GM12878 (cell line): Measurements from ENCODE around the gene ZBTB49. TPM values are rescaled to one million over a fixed set of nuclear protein-coding genes. Genes with fewer than 3 reads are reported as not detected.

ENCODE experiments used
- ATF3 ChIP-seq: IDR thresholded peaks from 2 replicates; pipeline ENCODE4 v1.6.1; 2011; ENCODE audit warnings: low read depth, mild to moderate bottlenecking, low read length, moderate library complexity, borderline replicate concordance; ENCODE audit errors: extremely low read depth
- BHLHE40 ChIP-seq, 2 experiments: fragments of 450-650 bp in 1 of 2; IDR thresholded peaks; 2 replicates each; pipeline ENCODE4 v1.6.1; 2011 to 2017; ENCODE audit warnings: low read depth in 2 of 2, borderline replicate concordance in 1 of 2, improper control_type of control experiment in 1 of 2, low read length in 1 of 2, mild to moderate bottlenecking in 1 of 2
- CBX3 ChIP-seq: fragments of 200-600 bp; sonication (generic); IDR thresholded peaks from 2 replicates; pipeline ENCODE4 v1.6.1; 2016; ENCODE audit warnings: low read depth, borderline replicate concordance
- CREB1 ChIP-seq: IDR thresholded peaks from 2 replicates; pipeline ENCODE4 v1.6.1; 2012; ENCODE audit warnings: low read depth, mild to moderate bottlenecking, inconsistent platforms
- CREM ChIP-seq: IDR thresholded peaks from 2 replicates; pipeline ENCODE4 v1.6.1; 2014; ENCODE audit warnings: antibody characterized with exemption, low read depth
- ELK1 ChIP-seq: IDR thresholded peaks from 2 replicates; pipeline ENCODE4 v1.6.1; 2012; ENCODE audit warnings: low read depth, low read length, improper control_type of control experiment
- IKZF1 ChIP-seq: fragments of 450-650 bp; conservative IDR thresholded peaks from 2 replicates; pipeline ENCODE4 v1.6.1; 2017; ENCODE audit warnings: antibody characterized with exemption, mild to moderate bottlenecking
- IRF3 ChIP-seq: fragments of 450-650 bp; IDR thresholded peaks from 2 replicates; pipeline ENCODE4 v1.6.1; 2014; ENCODE audit warnings: mild to moderate bottlenecking
- NFYB ChIP-seq: IDR thresholded peaks from 2 replicates; pipeline ENCODE4 v1.6.1; 2011; ENCODE audit warnings: low read depth, mild to moderate bottlenecking, low read length, improper control_type of control experiment, moderate library complexity; ENCODE audit not compliant: insufficient read depth
- NKRF ChIP-seq: fragments of 450-650 bp; conservative IDR thresholded peaks from 2 replicates; pipeline ENCODE4 v1.6.1; 2017; ENCODE audit warnings: mild to moderate bottlenecking, moderate library complexity
- POU2F2 ChIP-seq: IDR thresholded peaks from 3 replicates; pipeline ENCODE4 v1.6.1; 2011; ENCODE audit warnings: low read depth, mild to moderate bottlenecking, low read length, borderline replicate concordance
- RB1 ChIP-seq: fragments of 450-650 bp; formaldehyde crosslinking; IDR thresholded peaks from 2 replicates; pipeline ENCODE4 v1.6.1; 2017; ENCODE audit warnings: mild to moderate bottlenecking, borderline replicate concordance
- RFX5 ChIP-seq: IDR thresholded peaks from 2 replicates; pipeline ENCODE4 v1.6.1; 2011; ENCODE audit warnings: low read depth, low read length, improper control_type of control experiment
- SUPT20H ChIP-seq: IDR thresholded peaks from 2 replicates; pipeline ENCODE4 v1.6.1; 2011; ENCODE audit warnings: low read depth, mild to moderate bottlenecking, low read length, moderate library complexity, borderline replicate concordance; ENCODE audit not compliant: control insufficient read depth
- polyA plus RNA-seq, 11 experiments: library from polyadenylated mRNA; depleted of rRNA in 4 of 11; unstranded in 6 of 11; stranded (reverse) in 5 of 11; fragments of >200 nt; fragmentation: Nextera tagmentation in 4 of 11; fragmentation: Illumina TruSeq in 1 of 11; extraction: Ambion mirVana in 4 of 11; extraction: Trizol in 1 of 11; gene quantifications; 1 replicate in 1 of 11; 2 replicates in 10 of 11; pipeline versions ENCODE4 v1.2.1 to v1.2.3, GENCODE V29; 2011 to 2016; ENCODE audit warnings: inconsistent platforms in 2 of 11, missing spikeins in 2 of 11, low read depth in 1 of 11
- total RNA-seq, 4 experiments: library from RNA; depleted of rRNA in 3 of 4; stranded (reverse); fragments of >200 nt in 3 of 4; fragmentation: Illumina TruSeq in 1 of 4; extraction: Trizol in 1 of 4; gene quantifications; 2 replicates each; pipeline versions ENCODE4 v1.2.1 to v1.2.3, GENCODE V29; 2013 to 2021
- TF ChIP-seq, protein P1 (sequence below): fragments of 450-650 bp; IDR thresholded peaks from 2 replicates; pipeline ENCODE4 v1.6.1; 2017; ENCODE audit warnings: mild to moderate bottlenecking, moderate library complexity
- TF ChIP-seq, protein P2 (sequence below), 3 experiments: IDR thresholded peaks in 2 of 3; conservative IDR thresholded peaks in 1 of 3; 2 replicates each; pipeline ENCODE4 v1.5.1; 2011; ENCODE audit warnings: low read depth in 3 of 3, low read length in 3 of 3, mild to moderate bottlenecking in 3 of 3, control low read depth in 2 of 3, moderate library complexity in 2 of 3, inconsistent platforms in 1 of 3, mixed read lengths in 1 of 3; ENCODE audit not compliant: control insufficient read depth in 2 of 3, insufficient read depth in 1 of 3; ENCODE audit errors: extremely low read depth in 1 of 3

ZBTB49 gene
- total and polyA plus RNA-seq, 10 of the 15 experiments (the other 5 are each of a cell fraction or from before 2014, with no cell fraction given), result 0.37 to 4.8 (median 4.1) TPM

DNA sequence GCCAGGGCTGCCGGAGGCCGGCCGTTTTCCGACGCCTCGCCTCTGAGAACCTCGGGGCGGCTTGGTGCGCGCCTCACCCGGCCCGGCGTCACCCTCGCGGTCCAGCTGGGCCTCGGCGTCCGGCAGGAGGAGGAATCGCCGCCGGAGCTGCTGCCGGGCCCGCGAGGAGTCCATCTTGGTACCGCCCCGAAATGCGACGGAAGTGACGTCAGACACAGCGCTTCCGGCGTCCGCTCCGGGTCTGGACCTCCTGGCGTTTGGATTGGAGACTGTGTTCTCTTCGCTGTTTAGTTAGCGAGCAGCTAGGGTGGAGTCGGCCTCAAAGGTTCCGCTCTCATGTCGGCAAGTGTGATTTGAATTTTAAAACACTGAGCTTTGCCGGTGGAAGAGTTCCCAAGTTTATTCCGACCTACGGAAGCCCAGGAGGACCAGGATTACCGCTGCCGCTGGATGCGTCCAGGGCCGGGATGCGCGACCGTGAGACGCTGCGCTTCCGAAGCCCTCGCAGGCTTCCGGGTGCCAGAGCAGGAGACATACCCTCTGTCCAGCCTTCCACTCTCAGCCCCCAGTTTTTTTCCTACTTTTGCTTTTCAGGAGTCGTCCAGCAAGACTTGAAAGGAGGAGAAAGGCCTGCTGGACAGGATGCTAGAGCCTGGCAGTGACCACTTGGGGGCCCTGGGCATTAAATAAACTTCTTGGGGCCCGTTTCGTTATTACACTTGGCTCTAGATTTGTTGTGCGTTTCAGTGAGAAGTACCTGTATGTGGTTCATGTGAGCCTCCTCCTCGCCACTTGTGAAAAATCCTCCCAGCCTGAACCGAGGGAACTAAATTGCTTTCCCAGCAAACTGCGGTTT, 41.8 kb upstream of the ZBTB49 start, which contains the start of gene TMEM128 (continued):
- TF ChIP-seq, protein P1, sequence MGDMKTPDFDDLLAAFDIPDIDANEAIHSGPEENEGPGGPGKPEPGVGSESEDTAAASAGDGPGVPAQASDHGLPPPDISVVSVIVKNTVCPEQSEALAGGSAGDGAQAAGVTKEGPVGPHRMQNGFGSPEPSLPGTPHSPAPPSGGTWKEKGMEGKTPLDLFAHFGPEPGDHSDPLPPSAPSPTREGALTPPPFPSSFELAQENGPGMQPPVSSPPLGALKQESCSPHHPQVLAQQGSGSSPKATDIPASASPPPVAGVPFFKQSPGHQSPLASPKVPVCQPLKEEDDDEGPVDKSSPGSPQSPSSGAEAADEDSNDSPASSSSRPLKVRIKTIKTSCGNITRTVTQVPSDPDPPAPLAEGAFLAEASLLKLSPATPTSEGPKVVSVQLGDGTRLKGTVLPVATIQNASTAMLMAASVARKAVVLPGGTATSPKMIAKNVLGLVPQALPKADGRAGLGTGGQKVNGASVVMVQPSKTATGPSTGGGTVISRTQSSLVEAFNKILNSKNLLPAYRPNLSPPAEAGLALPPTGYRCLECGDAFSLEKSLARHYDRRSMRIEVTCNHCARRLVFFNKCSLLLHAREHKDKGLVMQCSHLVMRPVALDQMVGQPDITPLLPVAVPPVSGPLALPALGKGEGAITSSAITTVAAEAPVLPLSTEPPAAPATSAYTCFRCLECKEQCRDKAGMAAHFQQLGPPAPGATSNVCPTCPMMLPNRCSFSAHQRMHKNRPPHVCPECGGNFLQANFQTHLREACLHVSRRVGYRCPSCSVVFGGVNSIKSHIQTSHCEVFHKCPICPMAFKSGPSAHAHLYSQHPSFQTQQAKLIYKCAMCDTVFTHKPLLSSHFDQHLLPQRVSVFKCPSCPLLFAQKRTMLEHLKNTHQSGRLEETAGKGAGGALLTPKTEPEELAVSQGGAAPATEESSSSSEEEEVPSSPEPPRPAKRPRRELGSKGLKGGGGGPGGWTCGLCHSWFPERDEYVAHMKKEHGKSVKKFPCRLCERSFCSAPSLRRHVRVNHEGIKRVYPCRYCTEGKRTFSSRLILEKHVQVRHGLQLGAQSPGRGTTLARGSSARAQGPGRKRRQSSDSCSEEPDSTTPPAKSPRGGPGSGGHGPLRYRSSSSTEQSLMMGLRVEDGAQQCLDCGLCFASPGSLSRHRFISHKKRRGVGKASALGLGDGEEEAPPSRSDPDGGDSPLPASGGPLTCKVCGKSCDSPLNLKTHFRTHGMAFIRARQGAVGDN, result 0 out of 2 replicates have a peak, but pooled peaks have one; percentile 25
- TF ChIP-seq RB1 (peak; percentile 86), CREM (peak; percentile 97), IKZF1 (peak; percentile 90), NFYB (peak; percentile 47; the same call in 1 of the 2 replicates), NKRF (peak; percentile 49; the same call in 1 of the 2 replicates), IRF3 (no peak), SUPT20H (no peak), RFX5 (no peak), POU2F2 (peak; percentile 79; the same call in 2 of the 3 replicates), CREB1 (peak; percentile 94), ATF3 (no peak), CBX3 (no peak), ELK1 (peak; percentile 86), BHLHE40 (IDR thresholded peaks at IDR 0.05; ENCODE audit: borderline replicate concordance in 1 of 2, low read depth in 2 of 2, low read length in 1 of 2) (peak; percentile 9 to 30; a peak in 2 of 4 replicates)
- TF ChIP-seq, protein P2, sequence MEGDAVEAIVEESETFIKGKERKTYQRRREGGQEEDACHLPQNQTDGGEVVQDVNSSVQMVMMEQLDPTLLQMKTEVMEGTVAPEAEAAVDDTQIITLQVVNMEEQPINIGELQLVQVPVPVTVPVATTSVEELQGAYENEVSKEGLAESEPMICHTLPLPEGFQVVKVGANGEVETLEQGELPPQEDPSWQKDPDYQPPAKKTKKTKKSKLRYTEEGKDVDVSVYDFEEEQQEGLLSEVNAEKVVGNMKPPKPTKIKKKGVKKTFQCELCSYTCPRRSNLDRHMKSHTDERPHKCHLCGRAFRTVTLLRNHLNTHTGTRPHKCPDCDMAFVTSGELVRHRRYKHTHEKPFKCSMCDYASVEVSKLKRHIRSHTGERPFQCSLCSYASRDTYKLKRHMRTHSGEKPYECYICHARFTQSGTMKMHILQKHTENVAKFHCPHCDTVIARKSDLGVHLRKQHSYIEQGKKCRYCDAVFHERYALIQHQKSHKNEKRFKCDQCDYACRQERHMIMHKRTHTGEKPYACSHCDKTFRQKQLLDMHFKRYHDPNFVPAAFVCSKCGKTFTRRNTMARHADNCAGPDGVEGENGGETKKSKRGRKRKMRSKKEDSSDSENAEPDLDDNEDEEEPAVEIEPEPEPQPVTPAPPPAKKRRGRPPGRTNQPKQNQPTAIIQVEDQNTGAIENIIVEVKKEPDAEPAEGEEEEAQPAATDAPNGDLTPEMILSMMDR (IDR thresholded peaks at IDR 0.05 in 2 of 3, conservative IDR thresholded peaks at IDR 0.05 in 1 of 3; ENCODE audit: control insufficient read depth in 2 of 3, extremely low read depth in 1 of 3, insufficient read depth in 1 of 3, low read depth in 3 of 3, low read length in 3 of 3), result 0 out of 6 replicates have a peak, but pooled peaks of 1 of the 3 experiments have one; percentile 8
